Esophagus squamous epithelium (tissue), 5 donors: ENCODE results near the gene TMTC2. TPM values are rescaled to one million over a fixed set of nuclear protein-coding genes. Genes with fewer than 3 reads are reported as not detected.

Source experiments
- DNase-seq: peaks from one replicate; lab custom pipeline; 2025; lab: John Stamatoyannopoulos, UW
- H3K27ac ChIP-seq, 4 donors: fragments of 200-600 bp; sonication (generic); one replicate each; pipeline ENCODE4 v1.5.1; 2016 to 2019; ENCODE audit warnings: mild to moderate bottlenecking in 1 of 4
- H3K27me3 ChIP-seq, 4 donors: fragments of 200-600 bp; sonication (generic); 1 replicate in 3 of 4; 2 replicates in 1 of 4; pipeline versions ENCODE4 v1.5.1 to v1.6.0; 2017 to 2021; ENCODE audit warnings: antibody characterized with exemption in 1 of 4
- H3K36me3 ChIP-seq, 3 donors: fragments of 200-600 bp; sonication (generic); one replicate each; pipeline ENCODE4 v1.5.1; 2016 to 2019
- H3K4me1 ChIP-seq, 3 donors: fragments of 200-600 bp; sonication (generic); one replicate each; pipeline ENCODE4 v1.5.1; 2017 to 2019
- H3K4me3 ChIP-seq, 4 donors: fragments of 200-600 bp; sonication (generic); 1 replicate in 3 of 4; 2 replicates in 1 of 4; pipeline ENCODE4 v1.5.1; 2016 to 2019; ENCODE audit warnings: mild to moderate bottlenecking in 2 of 4, moderate library complexity in 1 of 4
- H3K9me3 ChIP-seq, 3 donors: fragments of 200-600 bp; sonication (generic); one replicate each; pipeline ENCODE4 v1.5.1; 2016 to 2019
- CTCF ChIP-seq, 6 experiments: fragments of 450-650 bp in 4 of 6; fragments of 200-600 bp in 2 of 6; sonication (generic) in 2 of 6; IDR thresholded peaks; one replicate each; pipeline ENCODE4 v1.5.1; 2016 to 2019; ENCODE audit warnings: antibody characterized with exemption in 6 of 6, mild to moderate bottlenecking in 4 of 6, moderate library complexity in 4 of 6
- POLR2A ChIP-seq, 4 donors: fragments of 450-650 bp; IDR thresholded peaks; one replicate each; pipeline ENCODE4 v1.6.1; 2017; ENCODE audit warnings: antibody characterized with exemption in 4 of 4, mild to moderate bottlenecking in 4 of 4, moderate library complexity in 3 of 4
- WGBS, 2 donors: methylation state at CpG; one replicate each; pipeline ENCODE4 v1.1.5; 2018; 5-methylcytosine and 5-hydroxymethylcytosine counted together
- intact Hi-C: fragments of 100-400 bp; cut with DNase I; formaldehyde crosslinking; loops from one replicate; pipeline ENCODE4 v1.15.0; 2022
- total RNA-seq, 4 donors: library from RNA; depleted of rRNA; stranded (reverse); fragments of >200 nt; gene quantifications; one replicate each; pipeline ENCODE4 v1.1.0, GENCODE V29; 2016
- donor health status: DM: yes; HTN: yes; CAD: no.

TMTC2 gene
- total RNA-seq, 4 donors from 2014 or later = 18.3 to 27.0 (median 21.8) TPM

- no peak for TF ChIP-seq POLR2A (IDR thresholded peaks at IDR 0.05)
- no peaks in the 10 kb centered on the region for H3K9me3 ChIP-seq
- peaks cover 10 to 50% (median 13%) of the 10 kb centered on the region in 3 donors for H3K4me1 ChIP-seq
- no peak for DNase-seq
- intact Hi-C loops = no loop called here
- no peak overlapping the region for H3K27ac ChIP-seq
- H3K27me3 ChIP-seq = no peaks in the 10 kb centered on the region
- H3K36me3 ChIP-seq = no peaks in the 10 kb centered on the region
- WGBS, 2 donors = 76 to 84% methylated on average over 5 of the region's 5 CpGs
- H3K4me3 ChIP-seq = no peak overlapping the region
Measured at GRCh38 chr12:82648259-82648909, 38.3 kb upstream of the TMTC2 start.

DNA sequence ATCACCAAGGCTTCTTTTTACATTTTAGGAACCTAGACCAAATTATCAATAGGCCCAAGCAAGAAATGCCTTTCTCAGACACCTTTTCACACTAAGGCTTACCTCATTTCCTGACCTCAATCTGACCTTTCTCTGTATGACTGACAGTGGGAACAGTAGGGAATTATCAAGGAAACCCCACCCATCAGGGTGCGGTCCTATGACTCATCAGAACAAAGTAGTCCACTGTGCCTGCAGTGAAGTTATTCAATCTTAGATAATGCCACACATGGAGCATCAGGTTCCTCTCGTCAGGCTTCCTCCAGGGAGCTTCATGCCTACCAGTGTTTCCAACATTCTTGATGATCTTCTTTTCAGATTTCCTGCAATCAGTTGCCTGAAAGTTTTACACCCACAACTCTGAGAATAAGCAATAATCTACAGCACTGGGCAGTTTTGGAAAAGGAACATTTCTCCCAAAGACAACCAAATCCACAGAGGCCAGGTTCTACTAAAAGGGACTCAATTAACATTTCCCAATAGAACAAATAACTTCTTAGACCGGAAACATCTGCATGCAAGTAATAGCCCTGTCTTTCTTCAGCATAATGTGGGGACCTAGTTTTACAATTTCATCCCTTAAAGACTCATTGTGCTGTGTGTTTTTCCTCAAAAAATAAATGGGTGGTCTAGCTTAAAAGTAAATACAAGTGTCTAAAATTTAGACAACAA, 35.9 kb upstream of the TMTC2 start:
- no peak for DNase-seq
- H3K27ac ChIP-seq = peak overlapping the region; percentile 77 to 88 (median 84)
- H3K4me1 ChIP-seq = peaks cover 10 to 35% (median 13%) of the 10 kb centered on the region in 3 donors
- WGBS, 2 donors = 22 to 33% methylated on average over 3 of the region's 3 CpGs
- no peaks in the 10 kb centered on the region for H3K36me3 ChIP-seq
- H3K9me3 ChIP-seq = no peaks in the 10 kb centered on the region
- intact Hi-C loops = no loop called here
- no peak overlapping the region for H3K4me3 ChIP-seq
- no peaks in the 10 kb centered on the region for H3K27me3 ChIP-seq
- no peak for TF ChIP-seq CTCF (IDR thresholded peaks at IDR 0.05)
- peak in 1 of 4 donors; percentile 23 for TF ChIP-seq POLR2A (IDR thresholded peaks at IDR 0.05)

- DNase-seq = no peak
- H3K27ac ChIP-seq = peak overlapping the region; percentile 77 to 88 (median 84)
- H3K27me3 ChIP-seq = no peaks in the 10 kb centered on the region
- no peak for TF ChIP-seq POLR2A (IDR thresholded peaks at IDR 0.05)
- TF ChIP-seq CTCF (IDR thresholded peaks at IDR 0.05) = no peak
- WGBS, 2 donors = 39 to 63% methylated on average over 4 of the region's 4 CpGs
- no peaks in the 10 kb centered on the region for H3K36me3 ChIP-seq
- no peak overlapping the region for H3K4me3 ChIP-seq
- intact Hi-C loops = no loop called here
- peaks cover 10 to 28% (median 13%) of the 10 kb centered on the region in 3 donors for H3K4me1 ChIP-seq
- no peaks in the 10 kb centered on the region for H3K9me3 ChIP-seq
Measured at GRCh38 chr12:82651489-82651888, 35.2 kb upstream of the TMTC2 start.

GRCh38 chr12:82652071-82652470, 34.6 kb upstream of the TMTC2 start:
- Histone ChIP-seq H3K36me3 (no peaks in the 10 kb centered on the region), H3K27me3 (no peaks in the 10 kb centered on the region), H3K27ac (peak overlapping the region; percentile 21 to 88 (median 84)), H3K4me3 (no peak overlapping the region), H3K9me3 (no peaks in the 10 kb centered on the region), H3K4me1 (peaks cover 10 to 27% (median 13%) of the 10 kb centered on the region in 3 donors)
- TF ChIP-seq CTCF (IDR thresholded peaks at IDR 0.05) (no peak), POLR2A (IDR thresholded peaks at IDR 0.05) (no peak)
- DNase-seq = no peak
- intact Hi-C loops = no loop called here
- WGBS, 2 donors = 85 to 100% methylated on average over 1 of the region's 1 CpG

- TF ChIP-seq CTCF (IDR thresholded peaks at IDR 0.05) = no peak
- TF ChIP-seq POLR2A (IDR thresholded peaks at IDR 0.05) = no peak
- Histone ChIP-seq H3K27me3 (no peaks in the 10 kb centered on the region), H3K4me3 (no peak overlapping the region), H3K4me1 (peaks cover 7 to 23% (median 7%) of the 10 kb centered on the region in 3 donors), H3K9me3 (no peaks in the 10 kb centered on the region), H3K27ac (no peak overlapping the region), H3K36me3 (no peaks in the 10 kb centered on the region)
- WGBS, 2 donors = 41 to 49% methylated on average over 4 of the region's 4 CpGs
- DNase-seq = no peak
- intact Hi-C loops = no loop called here
Measured at GRCh38 chr12:82655751-82656150, 31.0 kb upstream of the TMTC2 start.
